WTC11 (cell line): ENCODE measurements around the gene METTL9. TPM values are rescaled to one million over a fixed set of nuclear protein-coding genes. Genes with fewer than 3 reads are reported as not detected.

ENCODE experiments used
- ATAC-seq: fragments of 200-7000 bp; cut with Tn5 transposase; 2 replicates; pipeline ENCODE4 v1.10.0; 2021; ENCODE audit warnings: mild to moderate bottlenecking, moderate library complexity
- CTCF ChIA-PET: fragments of 300-600 bp; sonication (Branson Sonifier 250); formaldehyde crosslinking; loops from one replicate; lab custom pipeline; 2021; ENCODE audit warnings: antibody characterized with exemption; lab: Charles Lee
- POLR2A ChIA-PET: fragments of 350-600 bp; sonication (Branson Sonifier 250); formaldehyde crosslinking; loops from one replicate; lab custom pipeline; 2021; ENCODE audit warnings: antibody characterized with exemption; lab: Charles Lee
- DNase-seq: peaks from one replicate; pipeline ENCODE4 v3.0.0; 2021; ENCODE audit warnings: low spot score
- H3K27ac Mint-ChIP-seq: 2 replicates; pipeline ENCODE4 v1.8.0; 2021; ENCODE audit warnings: mixed read lengths
- H3K27me3 Mint-ChIP-seq: 2 replicates; pipeline ENCODE4 v1.8.0; 2021; ENCODE audit warnings: low read depth, mild to moderate bottlenecking, moderate library complexity, mixed read lengths
- H3K36me3 Mint-ChIP-seq: 2 replicates; pipeline ENCODE4 v1.8.0; 2021; ENCODE audit warnings: mixed read lengths
- H3K4me1 Mint-ChIP-seq: 2 replicates; pipeline ENCODE4 v1.8.0; 2022; ENCODE audit warnings: mixed read lengths
- H3K4me3 Mint-ChIP-seq: 2 replicates; pipeline ENCODE4 v1.8.0; 2021; ENCODE audit warnings: mild to moderate bottlenecking, moderate library complexity, mixed read lengths
- H3K9me3 Mint-ChIP-seq: 2 replicates; pipeline ENCODE4 v1.8.0; 2021; ENCODE audit warnings: mixed read lengths
- CBFB ChIP-seq: sonication (generic); formaldehyde crosslinking; IDR thresholded peaks from 2 replicates; pipeline ENCODE4 v1.8.1; 2022; ENCODE audit warnings: mild to moderate bottlenecking, low read depth, missing genetic modification reagents
- ETV6 ChIP-seq: sonication (generic); formaldehyde crosslinking; IDR thresholded peaks from 2 replicates; pipeline ENCODE4 v1.8.1; 2022; ENCODE audit warnings: mild to moderate bottlenecking, missing genetic modification reagents
- FOXJ3 ChIP-seq: sonication (generic); formaldehyde crosslinking; IDR thresholded peaks from 2 replicates; pipeline ENCODE4 v1.9.0; 2021; ENCODE audit warnings: missing genetic modification reagents, mild to moderate bottlenecking, borderline replicate concordance
- GABPB1 ChIP-seq: sonication (generic); formaldehyde crosslinking; IDR thresholded peaks from 2 replicates; pipeline ENCODE4 v1.8.1; 2023; ENCODE audit warnings: mild to moderate bottlenecking, missing genetic modification reagents
- GTF2I ChIP-seq: fragments of 250-450 bp; sonication (Bioruptor Pico); conservative IDR thresholded peaks from 2 replicates; pipeline ENCODE4 v1.4.0; 2021; ENCODE audit warnings: mild to moderate bottlenecking
- MXD4 ChIP-seq: fragments of 250-450 bp; sonication (Bioruptor Pico); IDR thresholded peaks from 2 replicates; pipeline ENCODE4 v1.8.0; 2021; ENCODE audit warnings: mild to moderate bottlenecking, moderate library complexity, borderline replicate concordance
- NR1H2 ChIP-seq: sonication (generic); formaldehyde crosslinking; IDR thresholded peaks from 2 replicates; pipeline ENCODE4 v1.9.0; 2021; ENCODE audit warnings: mild to moderate bottlenecking, moderate library complexity, missing genetic modification reagents
- NR3C1 ChIP-seq: sonication (generic); formaldehyde crosslinking; conservative IDR thresholded peaks from 2 replicates; pipeline ENCODE4 v1.8.1; 2023; ENCODE audit warnings: low read depth, mild to moderate bottlenecking, missing genetic modification reagents
- SMAD3 ChIP-seq: sonication (generic); formaldehyde crosslinking; IDR thresholded peaks from 2 replicates; pipeline ENCODE4 v1.8.0; 2022; ENCODE audit warnings: missing genetic modification reagents, mild to moderate bottlenecking, borderline replicate concordance
- TCF7 ChIP-seq: sonication (generic); formaldehyde crosslinking; IDR thresholded peaks from 2 replicates; pipeline ENCODE4 v1.8.0; 2022; ENCODE audit warnings: mild to moderate bottlenecking, low read depth, missing genetic modification reagents, moderate library complexity
- TP53 ChIP-seq: sonication (generic); formaldehyde crosslinking; IDR thresholded peaks from 2 replicates; pipeline ENCODE4 v1.8.1; 2023; ENCODE audit warnings: mild to moderate bottlenecking, missing genetic modification reagents
- ZNF317 ChIP-seq: sonication (generic); formaldehyde crosslinking; IDR thresholded peaks from 2 replicates; pipeline ENCODE4 v1.8.1; 2023; ENCODE audit warnings: low read depth, mild to moderate bottlenecking, moderate library complexity, missing genetic modification reagents, borderline replicate concordance
- total RNA-seq: library from RNA; stranded (reverse); gene quantifications from 3 replicates; pipeline ENCODE4 v1.2.3, GENCODE V29; 2021
- TF ChIP-seq, protein P1 (sequence below): fragments of 250-450 bp; sonication (Bioruptor Pico); IDR thresholded peaks from 2 replicates; pipeline ENCODE4 v2.1.2; 2022; ENCODE audit warnings: mild to moderate bottlenecking, moderate library complexity
- TF ChIP-seq, protein P2 (sequence below): sonication (generic); formaldehyde crosslinking; IDR thresholded peaks from 2 replicates; pipeline ENCODE4 v1.8.0; 2023; ENCODE audit warnings: mild to moderate bottlenecking, missing genetic modification reagents
- TF ChIP-seq, protein P3 (sequence below): sonication (generic); formaldehyde crosslinking; IDR thresholded peaks from 2 replicates; pipeline ENCODE4 v1.8.1; 2022; ENCODE audit warnings: low read depth, missing genetic modification reagents, borderline replicate concordance

The METTL9 gene
- total RNA-seq, 1 experiment from 2014 or later, result 94.6 TPM

DNA sequence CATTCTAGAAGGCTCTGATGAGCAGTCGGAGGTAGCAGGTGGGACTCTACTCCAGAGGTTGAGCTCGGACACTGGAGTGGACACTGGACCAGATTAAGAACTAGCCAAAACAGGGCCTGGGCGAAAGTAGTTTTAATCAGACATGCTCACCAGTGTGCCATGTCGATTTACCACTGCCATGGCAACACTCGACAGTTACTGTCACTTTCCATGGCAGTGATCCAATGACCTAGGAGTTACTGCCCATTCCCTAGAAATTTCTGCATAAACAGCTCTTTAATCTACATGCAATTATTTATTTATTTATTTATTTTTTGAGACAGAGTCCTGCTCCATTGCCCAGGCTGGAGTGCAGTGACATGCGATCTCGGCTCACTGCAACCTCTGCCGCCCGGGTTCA is 7.2 kb upstream of the METTL9 start (continued):
- TF ChIP-seq ZNF317 (CRISPR knock-in tag) (no peak), TP53 (CRISPR knock-in tag) (no peak)
- TF ChIP-seq, protein P1, sequence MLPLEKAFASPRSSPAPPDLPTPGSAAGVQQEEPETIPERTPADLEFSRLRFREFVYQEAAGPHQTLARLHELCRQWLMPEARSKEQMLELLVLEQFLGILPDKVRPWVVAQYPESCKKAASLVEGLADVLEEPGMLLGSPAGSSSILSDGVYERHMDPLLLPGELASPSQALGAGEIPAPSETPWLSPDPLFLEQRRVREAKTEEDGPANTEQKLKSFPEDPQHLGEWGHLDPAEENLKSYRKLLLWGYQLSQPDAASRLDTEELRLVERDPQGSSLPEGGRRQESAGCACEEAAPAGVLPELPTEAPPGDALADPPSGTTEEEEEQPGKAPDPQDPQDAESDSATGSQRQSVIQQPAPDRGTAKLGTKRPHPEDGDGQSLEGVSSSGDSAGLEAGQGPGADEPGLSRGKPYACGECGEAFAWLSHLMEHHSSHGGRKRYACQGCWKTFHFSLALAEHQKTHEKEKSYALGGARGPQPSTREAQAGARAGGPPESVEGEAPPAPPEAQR (CRISPR knock-in tag), result no peak

DNA sequence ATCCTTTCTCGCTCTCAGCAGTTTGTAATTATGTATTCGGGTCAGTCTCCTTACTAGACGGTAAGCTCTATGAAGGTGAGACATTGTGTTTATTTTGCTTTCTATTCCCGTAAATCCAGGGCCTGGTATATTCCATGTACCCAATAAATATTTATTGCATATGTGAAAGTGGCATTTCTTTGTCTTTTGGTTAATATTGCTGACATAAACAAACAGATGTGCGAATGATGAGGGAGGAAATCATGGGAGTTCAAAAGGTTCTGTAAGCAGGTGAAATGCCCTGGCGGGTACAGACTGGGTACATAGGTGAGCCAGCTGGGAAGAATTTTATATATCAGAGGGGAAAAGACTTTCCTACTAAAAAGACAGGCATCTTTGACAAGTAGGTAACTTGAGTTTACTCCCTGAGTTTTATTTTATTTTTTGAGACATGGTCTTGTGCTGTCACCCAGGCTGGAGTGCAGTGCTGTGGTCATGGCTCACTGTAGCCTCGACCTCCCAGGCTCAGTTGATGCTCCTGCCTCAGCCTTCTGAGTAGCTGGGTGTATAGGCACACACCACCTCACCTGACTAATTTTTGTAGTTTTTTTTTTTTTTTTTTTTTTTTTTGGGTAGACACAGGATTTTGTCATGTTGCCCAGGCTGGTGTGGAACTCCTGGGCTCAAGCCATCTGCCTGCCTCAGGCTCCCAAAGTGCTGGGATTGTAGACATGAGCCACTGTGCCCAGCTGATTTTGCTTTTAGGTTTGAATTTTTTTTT is 5.7 kb upstream of the METTL9 start:
- H3K27me3 Mint-ChIP-seq, result peaks cover 8% of the 10 kb centered on the region
- TF ChIP-seq ETV6 (CRISPR knock-in tag) (no peak), FOXJ3 (CRISPR knock-in tag) (no peak), MXD4 (no peak), NR3C1 (no peak), NR1H2 (no peak), GTF2I (CRISPR knock-in tag) (no peak)
- TF ChIP-seq, protein P2, sequence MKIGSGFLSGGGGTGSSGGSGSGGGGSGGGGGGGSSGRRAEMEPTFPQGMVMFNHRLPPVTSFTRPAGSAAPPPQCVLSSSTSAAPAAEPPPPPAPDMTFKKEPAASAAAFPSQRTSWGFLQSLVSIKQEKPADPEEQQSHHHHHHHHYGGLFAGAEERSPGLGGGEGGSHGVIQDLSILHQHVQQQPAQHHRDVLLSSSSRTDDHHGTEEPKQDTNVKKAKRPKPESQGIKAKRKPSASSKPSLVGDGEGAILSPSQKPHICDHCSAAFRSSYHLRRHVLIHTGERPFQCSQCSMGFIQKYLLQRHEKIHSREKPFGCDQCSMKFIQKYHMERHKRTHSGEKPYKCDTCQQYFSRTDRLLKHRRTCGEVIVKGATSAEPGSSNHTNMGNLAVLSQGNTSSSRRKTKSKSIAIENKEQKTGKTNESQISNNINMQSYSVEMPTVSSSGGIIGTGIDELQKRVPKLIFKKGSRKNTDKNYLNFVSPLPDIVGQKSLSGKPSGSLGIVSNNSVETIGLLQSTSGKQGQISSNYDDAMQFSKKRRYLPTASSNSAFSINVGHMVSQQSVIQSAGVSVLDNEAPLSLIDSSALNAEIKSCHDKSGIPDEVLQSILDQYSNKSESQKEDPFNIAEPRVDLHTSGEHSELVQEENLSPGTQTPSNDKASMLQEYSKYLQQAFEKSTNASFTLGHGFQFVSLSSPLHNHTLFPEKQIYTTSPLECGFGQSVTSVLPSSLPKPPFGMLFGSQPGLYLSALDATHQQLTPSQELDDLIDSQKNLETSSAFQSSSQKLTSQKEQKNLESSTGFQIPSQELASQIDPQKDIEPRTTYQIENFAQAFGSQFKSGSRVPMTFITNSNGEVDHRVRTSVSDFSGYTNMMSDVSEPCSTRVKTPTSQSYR (CRISPR knock-in tag), result no peak
- TF ChIP-seq, all 79 proteins: peak for 0
- DNase-seq (no peak), ATAC-seq (no peak)
- Mint-ChIP-seq H3K27ac (no peak overlapping the region), H3K4me3 (no peak overlapping the region), H3K36me3 (no peaks in the 10 kb centered on the region), H3K4me1 (peaks cover 5% of the 10 kb centered on the region), H3K9me3 (no peaks in the 10 kb centered on the region)
- ChIA-PET POLR2A (no interaction called here), CTCF (interaction anchor here (0.6 to 1.7 kb wide), 2 partner anchors 63 to 68 kb away, joined by 3 to 4 read pairs; no protein-coding TSS in a partner anchor)

DNA sequence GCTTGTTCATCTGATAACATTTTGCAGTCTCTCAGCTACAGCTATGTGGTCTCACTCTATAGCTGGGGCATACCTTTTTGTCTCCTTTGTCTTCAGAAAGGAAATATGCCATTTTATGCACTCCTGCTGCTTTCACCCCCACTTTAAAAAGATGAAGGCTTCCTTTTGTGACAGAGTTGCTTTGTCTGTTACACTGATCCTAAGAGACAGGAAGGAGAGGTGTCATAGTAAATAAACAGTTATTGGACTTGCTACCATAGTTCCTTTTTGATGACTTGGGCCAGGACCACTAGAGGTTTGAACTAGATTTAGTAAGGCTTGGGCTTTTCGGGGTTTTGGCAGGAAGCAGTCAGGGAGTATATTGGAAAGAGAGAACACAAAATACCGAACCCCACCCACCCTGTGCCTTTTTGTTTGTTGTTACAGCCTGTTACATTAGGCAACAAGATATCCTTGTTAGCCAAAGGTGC is 1.8 kb upstream of the METTL9 start:
- ATAC-seq (no peak), DNase-seq (no peak)
- Mint-ChIP-seq H3K27me3 (peaks cover 8% of the 10 kb centered on the region), H3K9me3 (no peaks in the 10 kb centered on the region), H3K4me3 (peak overlapping the region; percentile 84), H3K4me1 (peaks cover 17% of the 10 kb centered on the region), H3K27ac (no peak overlapping the region), H3K36me3 (no peaks in the 10 kb centered on the region)
- TF ChIP-seq CBFB (CRISPR knock-in tag), result no peak
- no peak for TF ChIP-seq TCF7 (CRISPR knock-in tag)
- TF ChIP-seq GABPB1 (CRISPR knock-in tag), result 0 out of 2 replicates have a peak, but pooled peaks have one; percentile 16
- TF ChIP-seq, protein P3, sequence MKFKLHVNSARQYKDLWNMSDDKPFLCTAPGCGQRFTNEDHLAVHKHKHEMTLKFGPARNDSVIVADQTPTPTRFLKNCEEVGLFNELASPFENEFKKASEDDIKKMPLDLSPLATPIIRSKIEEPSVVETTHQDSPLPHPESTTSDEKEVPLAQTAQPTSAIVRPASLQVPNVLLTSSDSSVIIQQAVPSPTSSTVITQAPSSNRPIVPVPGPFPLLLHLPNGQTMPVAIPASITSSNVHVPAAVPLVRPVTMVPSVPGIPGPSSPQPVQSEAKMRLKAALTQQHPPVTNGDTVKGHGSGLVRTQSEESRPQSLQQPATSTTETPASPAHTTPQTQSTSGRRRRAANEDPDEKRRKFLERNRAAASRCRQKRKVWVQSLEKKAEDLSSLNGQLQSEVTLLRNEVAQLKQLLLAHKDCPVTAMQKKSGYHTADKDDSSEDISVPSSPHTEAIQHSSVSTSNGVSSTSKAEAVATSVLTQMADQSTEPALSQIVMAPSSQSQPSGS (CRISPR knock-in tag), result no peak
- TF ChIP-seq SMAD3 (CRISPR knock-in tag), result no peak
- ChIA-PET POLR2A (no interaction called here), CTCF (no interaction called here)
